HG03432 (cell line): ENCODE measurements around the gene GNG7.
"Not testable (repeated sequence)": the region's sequence is repeated elsewhere in the genome, so short reads cannot be mapped to it uniquely, and the experiment has no call there.

ENCODE experiments used
- ATAC-seq: cut with Tn5 transposase; IDR thresholded peaks from one replicate; pipeline ENCODE4 v1.9.1; 2021; ENCODE audit warnings: mild to moderate bottlenecking, moderate library complexity; ENCODE audit not compliant: unreplicated experiment

GNG7 gene

DNA sequence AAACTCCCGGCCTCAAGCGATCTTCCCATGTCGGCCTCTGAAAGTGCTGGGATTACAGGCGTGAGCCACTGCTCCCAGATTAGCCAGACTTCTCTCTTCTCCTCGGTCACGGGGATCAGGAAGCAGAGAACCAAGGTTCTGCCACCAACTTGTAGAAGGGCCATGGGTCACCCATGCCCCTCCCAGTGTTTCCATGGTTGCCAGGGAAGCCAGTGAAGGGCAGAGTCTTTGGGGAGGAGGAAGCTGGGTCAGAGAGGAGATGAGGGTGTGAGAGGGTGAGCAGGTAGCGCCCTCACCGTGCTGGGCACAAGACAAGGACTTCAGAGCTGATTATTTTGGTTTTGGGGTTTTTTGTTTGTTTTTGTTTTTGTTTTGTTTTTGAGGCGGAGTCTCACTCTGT, 77.1 kb downstream of the GNG7 start:
- ATAC-seq, result no peak

DNA sequence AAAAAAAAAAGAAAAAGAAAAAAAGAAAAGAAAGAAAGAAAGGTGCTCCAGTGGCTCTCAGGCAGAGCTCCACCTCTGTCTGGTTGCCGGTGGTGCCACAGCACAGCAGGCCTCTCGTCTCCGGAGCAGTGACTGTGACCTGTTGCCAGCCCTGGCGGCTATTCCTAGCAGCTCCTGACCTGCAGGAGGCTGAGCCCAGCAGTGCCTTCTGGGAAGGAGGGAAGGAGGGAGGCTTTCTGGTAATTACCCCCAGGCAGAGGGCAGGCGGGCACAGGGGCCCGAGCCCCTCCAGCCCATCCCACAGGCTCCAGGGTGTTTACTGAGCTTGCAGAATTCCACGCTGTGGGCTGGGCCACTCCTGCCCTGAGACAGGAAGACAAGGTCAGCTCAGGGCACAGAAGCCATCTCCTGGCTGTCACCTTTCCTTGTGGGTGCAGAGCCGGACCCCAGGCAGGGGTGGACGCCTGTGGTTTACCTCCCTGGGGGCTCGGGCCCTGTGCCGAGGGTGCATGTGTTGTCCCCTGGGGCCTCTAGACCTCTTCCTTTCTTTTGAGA, 77.9 kb downstream of the GNG7 start:
- ATAC-seq, result no peak

DNA sequence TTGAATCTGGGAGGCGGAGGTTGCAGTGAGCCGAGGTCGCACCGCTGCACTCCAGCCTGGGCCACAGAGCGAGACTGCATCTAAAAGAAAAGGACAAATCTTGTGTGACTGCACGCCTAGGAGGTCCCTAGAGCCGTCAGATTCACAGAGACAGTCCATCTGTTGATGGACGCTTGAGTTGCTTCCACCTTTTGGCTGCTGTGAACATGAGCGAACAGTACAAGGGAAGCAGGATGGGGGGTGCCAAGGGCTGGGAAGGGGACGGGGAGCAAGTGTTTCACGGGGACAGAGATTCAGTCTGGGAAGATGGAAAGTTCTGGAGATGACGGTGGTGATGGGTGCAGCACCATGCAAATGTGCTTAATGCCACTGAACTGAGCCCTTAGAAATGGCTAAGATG, 78.7 kb downstream of the GNG7 start:
- ATAC-seq, result no peak

DNA sequence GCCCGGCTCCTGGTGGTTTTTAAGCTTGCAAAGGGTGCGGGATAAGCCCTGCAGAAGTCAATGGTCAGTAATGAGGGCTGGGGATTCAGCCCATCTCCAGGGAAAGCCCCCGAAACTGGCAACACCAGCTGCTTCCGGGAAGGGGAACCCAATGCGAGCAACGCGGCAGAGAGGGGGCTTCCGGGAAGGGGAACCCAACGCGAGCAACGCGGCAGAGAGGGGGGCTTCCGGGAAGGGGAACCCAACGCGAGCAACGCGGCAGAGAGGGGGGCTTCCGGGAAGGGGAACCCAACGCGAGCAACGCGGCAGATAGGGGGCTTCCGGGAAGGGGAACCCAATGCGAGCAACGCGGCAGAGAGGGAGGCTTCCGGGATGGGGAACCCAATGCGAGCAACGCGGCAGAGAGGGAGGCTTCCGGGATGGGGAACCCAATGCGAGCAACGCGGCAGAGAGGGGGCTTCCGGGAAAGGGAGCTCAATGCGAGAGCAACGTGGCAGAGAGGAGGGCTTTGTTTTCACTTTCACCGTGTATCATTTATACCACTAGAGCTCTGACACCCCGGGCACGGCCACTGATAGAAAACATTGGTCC, 80.0 kb downstream of the GNG7 start:
- not testable (repeated sequence) for ATAC-seq

- ATAC-seq, result no peak
These were observed 83.4 kb downstream of the GNG7 start for GRCh38 chr19:2619076-2619475.

GRCh38 chr19:2618611-2619010, 83.9 kb downstream of the GNG7 start:
- ATAC-seq, result no peak

GRCh38 chr19:2617393-2618165, 84.9 kb downstream of the GNG7 start:
- no peak for ATAC-seq

- no peak for ATAC-seq
These were observed 85.6 kb downstream of the GNG7 start for GRCh38 chr19:2616741-2617392.

DNA sequence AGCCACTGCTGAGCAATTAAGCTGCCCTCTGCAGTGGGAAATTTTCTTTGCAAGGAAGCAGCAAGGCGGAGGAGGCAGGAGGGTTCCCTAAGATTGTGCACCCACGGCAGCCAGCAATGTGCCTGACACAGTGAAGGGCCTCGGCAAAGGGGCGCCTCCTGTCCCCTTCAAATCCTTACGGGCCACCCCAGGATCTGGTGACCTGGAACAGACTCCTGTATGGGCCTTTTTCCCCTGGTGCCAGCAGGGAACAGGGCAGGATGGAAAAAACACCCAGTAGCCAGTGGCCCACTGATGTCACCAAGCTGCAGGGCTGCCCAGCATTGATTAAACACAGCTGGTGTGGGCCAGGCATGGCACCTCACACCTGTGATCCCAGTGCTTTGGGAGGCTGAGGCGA, 86.7 kb downstream of the GNG7 start:
- ATAC-seq, result no peak

- no peak for ATAC-seq
These were observed 88.8 kb downstream of the GNG7 start for GRCh38 chr19:2613507-2614295.

- ATAC-seq, result no peak
These were observed 89.8 kb downstream of the GNG7 start for GRCh38 chr19:2612619-2613249.

DNA sequence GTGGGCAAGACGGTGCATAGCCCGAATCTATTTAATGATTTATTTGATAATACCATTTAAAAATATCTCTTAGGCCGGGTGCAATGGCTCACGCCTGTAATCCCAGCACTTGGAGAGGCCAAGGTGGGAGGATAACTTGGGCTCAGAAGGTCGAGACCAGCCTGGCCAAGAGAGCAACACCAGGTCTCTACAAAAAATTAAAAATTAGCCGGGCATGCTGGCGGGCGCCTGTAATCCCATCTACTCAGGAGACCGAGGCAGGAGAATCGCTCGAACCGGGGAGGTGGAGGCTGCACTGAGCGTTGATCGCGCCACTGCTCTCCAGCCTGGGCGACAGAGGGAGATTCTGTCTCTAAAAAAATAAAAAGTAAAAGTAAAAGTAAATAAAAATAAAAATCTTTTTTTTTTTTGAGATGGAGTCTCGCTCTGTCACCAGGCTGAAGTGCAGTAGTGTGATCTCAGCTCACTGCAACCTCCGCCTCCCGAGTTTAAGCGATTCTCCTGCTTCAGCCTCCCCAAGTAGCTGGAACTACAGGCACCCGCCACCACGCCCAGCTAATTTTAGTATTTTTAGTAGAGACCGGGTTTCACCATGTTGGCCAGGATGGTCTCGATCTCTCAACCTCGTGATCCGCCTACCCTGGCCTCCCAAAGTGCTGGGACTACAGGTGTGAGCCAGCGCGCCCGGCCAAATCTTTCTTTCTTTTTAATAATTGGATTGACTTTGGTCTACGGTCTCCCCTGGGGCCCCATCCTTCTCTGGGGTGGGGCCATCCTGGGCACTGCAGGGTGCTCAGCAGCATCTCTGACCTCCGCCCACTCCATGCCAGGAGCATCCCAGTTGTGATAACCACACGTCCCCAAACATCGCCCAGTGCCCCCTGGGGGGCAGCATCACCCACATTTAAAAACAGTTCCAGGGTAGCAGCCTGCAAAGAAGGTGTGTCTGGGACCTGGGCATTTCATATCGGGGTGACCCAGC, 90.7 kb downstream of the GNG7 start:
- ATAC-seq, result no peak

GRCh38 chr19:2610637-2611482, 91.6 kb downstream of the GNG7 start:
- peak; percentile 39 for ATAC-seq

- ATAC-seq, result no peak
These were observed 92.9 kb downstream of the GNG7 start for GRCh38 chr19:2609389-2610116.

DNA sequence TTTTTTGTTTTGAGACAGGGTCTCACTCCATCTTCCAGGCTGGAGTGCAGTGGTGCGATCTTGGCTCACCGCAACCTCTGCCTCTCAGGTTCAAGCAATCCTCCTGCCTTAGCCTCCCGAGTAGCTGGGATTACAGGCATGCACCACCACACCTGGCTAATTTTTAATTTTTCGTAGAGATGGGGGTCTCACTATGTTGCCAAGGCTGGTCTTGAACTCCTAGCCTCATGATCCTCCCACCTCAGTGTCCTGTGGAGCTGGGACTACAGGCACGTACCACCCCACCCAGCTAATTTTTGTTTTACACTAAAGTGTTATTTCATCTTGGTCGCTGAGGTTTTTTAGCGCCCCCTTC, 93.5 kb downstream of the GNG7 start:
- not testable (repeated sequence) for ATAC-seq

DNA sequence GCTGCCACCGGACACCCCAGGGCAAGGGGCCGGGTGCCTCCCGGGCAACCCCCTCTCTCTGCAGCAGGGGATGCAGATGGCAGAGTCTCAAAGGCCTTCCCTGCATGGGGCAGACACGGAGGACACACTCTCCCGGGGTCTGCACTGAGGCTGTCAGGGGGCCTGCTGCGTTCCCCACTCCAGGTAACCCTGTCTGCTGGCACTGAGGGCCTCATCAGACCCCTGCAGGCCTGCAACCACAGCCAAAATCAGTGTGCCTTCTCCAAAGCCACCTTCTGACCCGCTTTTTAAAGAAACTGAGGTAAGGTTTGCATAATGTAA, 93.9 kb downstream of the GNG7 start:
- no peak for ATAC-seq

DNA sequence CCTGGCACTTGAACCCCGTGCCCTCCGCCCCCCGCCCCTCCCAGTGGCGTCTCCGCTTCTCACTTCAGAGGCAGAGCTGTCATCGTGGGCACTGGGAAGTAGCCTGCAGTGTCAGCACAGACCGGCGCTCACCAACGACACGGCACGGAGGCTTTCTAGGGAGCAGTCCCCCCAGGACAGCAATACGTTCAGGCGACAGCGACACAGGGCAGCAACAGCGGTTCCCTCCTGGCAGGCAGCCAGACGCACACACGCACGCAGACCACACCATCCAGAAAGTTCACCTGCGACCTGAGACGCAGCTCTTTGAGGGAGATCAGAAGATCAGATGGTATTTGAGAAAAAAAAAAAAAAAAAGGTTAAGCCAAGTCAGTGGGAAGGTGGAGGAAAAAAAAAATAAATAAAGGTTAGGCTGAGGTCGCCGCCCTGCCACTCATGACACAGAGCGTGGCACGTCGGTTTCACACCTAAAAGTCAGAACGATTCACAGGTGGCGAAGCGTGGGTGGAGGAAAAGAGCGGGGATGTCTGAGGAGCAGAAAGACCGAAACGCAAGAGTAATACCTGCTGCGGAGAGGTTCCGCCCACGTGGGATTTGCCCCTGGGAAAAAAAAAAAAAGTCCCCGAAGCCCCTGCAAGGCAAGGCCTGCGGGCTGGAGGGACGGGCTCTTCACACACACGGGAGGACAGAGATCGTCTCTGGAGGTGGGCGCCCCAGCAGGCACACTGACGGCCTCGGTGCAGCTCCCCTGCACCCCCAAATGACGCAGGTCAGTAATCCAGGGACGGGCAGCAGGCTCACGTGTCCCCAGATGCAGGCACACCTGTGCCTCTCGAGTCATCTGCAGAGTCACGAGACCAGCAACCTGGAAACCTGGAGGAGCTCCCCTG, 94.5 kb downstream of the GNG7 start:
- ATAC-seq, result peak; percentile 46
